Testis (tissue), 2 donors: Measurements from ENCODE around the gene CRB1.

Source experiments
- POLR2A ChIP-seq: fragments of 450-650 bp; IDR thresholded peaks from one replicate; pipeline ENCODE4 v1.6.1; 2017; ENCODE audit warnings: antibody characterized with exemption, mild to moderate bottlenecking, moderate library complexity
- TF ChIP-seq, protein P1 (sequence below), 3 experiments: fragments of 450-650 bp in 2 of 3; fragments of 200-600 bp in 1 of 3; sonication (generic) in 1 of 3; IDR thresholded peaks; one replicate each; pipeline ENCODE4 v1.5.1; 2016 to 2019; ENCODE audit warnings: antibody characterized with exemption in 3 of 3, mild to moderate bottlenecking in 2 of 3, moderate library complexity in 1 of 3

DNA sequence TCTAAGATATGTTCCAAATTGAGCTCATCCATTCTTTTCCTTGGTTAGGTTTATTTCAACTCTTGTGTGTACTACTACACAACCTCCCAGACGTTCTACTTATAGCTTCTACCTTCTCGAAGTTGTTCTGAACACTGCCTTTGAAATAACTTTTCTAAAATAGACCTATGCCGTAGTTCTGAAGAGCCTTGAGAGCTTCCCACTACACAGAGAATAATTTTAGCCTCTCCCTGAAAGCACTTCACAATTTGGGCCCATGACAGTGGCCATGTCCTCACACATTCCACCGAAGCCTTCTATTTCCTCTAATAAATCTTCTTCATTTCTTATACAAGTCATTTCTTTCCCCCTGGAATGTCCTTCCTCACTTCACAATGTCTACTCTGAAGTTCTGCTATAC, 62.2 kb downstream of the CRB1 start:
- TF ChIP-seq, protein P1, sequence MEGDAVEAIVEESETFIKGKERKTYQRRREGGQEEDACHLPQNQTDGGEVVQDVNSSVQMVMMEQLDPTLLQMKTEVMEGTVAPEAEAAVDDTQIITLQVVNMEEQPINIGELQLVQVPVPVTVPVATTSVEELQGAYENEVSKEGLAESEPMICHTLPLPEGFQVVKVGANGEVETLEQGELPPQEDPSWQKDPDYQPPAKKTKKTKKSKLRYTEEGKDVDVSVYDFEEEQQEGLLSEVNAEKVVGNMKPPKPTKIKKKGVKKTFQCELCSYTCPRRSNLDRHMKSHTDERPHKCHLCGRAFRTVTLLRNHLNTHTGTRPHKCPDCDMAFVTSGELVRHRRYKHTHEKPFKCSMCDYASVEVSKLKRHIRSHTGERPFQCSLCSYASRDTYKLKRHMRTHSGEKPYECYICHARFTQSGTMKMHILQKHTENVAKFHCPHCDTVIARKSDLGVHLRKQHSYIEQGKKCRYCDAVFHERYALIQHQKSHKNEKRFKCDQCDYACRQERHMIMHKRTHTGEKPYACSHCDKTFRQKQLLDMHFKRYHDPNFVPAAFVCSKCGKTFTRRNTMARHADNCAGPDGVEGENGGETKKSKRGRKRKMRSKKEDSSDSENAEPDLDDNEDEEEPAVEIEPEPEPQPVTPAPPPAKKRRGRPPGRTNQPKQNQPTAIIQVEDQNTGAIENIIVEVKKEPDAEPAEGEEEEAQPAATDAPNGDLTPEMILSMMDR (IDR thresholded peaks at IDR 0.05) = no peak
- TF ChIP-seq POLR2A = no peak
